ENCODE results near the gene ACBD7.

ACBD7 gene

GRCh38 chr10:15084502-15084922 lies 4.1 kb downstream of the ACBD7 start:
- no peak for DNase-seq

- no peak for DNase-seq
Measured at GRCh38 chr10:15083674-15084501, 4.7 kb downstream of the ACBD7 start.

GRCh38 chr10:15075421-15075820 lies 13.2 kb downstream of the ACBD7 start:
- no peak for DNase-seq

- no peak for DNase-seq
Measured at GRCh38 chr10:15072358-15072757, 16.2 kb downstream of the ACBD7 start.

GRCh38 chr10:15069230-15069629 lies 19.3 kb downstream of the ACBD7 start:
- DNase-seq, result no peak

- no peak for DNase-seq
Measured at GRCh38 chr10:15068802-15069201, 19.8 kb downstream of the ACBD7 start.

GRCh38 chr10:15067154-15067553 lies 21.4 kb downstream of the ACBD7 start:
- DNase-seq, result no peak

GRCh38 chr10:15060638-15061037 lies 27.9 kb downstream of the ACBD7 start:
- DNase-seq, result no peak

GRCh38 chr10:15059914-15060313 lies 28.7 kb downstream of the ACBD7 start:
- DNase-seq, result no peak

- DNase-seq, result no peak
Measured at GRCh38 chr10:15058689-15059088, 29.9 kb downstream of the ACBD7 start.

- DNase-seq, result no peak
Measured at GRCh38 chr10:15053061-15053460, 35.5 kb downstream of the ACBD7 start.

- no peak for DNase-seq
Measured at GRCh38 chr10:15052121-15052520, 36.5 kb downstream of the ACBD7 start.

GRCh38 chr10:15049533-15049932 lies 39.0 kb downstream of the ACBD7 start:
- DNase-seq, result no peak

- DNase-seq, result no peak
Measured at GRCh38 chr10:15046626-15047025, 42.0 kb downstream of the ACBD7 start.

GRCh38 chr10:15045380-15045779 lies 43.2 kb downstream of the ACBD7 start:
- no peak for DNase-seq

- DNase-seq, result no peak
Measured at GRCh38 chr10:15043674-15044073, 44.9 kb downstream of the ACBD7 start, which contains the start of gene OLAH. Gene OLAH, plus strand, starts transcription at chr10:15043943. Its CDS starts 3,346 bp downstream, at chr10:15047289.

- DNase-seq, result no peak
Measured at GRCh38 chr10:15038416-15038815, 50.2 kb downstream of the ACBD7 start.

- DNase-seq, result no peak
Measured at GRCh38 chr10:15037691-15038090, 50.9 kb downstream of the ACBD7 start.

GRCh38 chr10:15035385-15036301 lies 52.9 kb downstream of the ACBD7 start:
- no peak for DNase-seq

GRCh38 chr10:15027741-15028140 lies 60.8 kb downstream of the ACBD7 start:
- no peak for DNase-seq
